ENCODE measurements around the gene AKAP12. TPM values are rescaled to one million over a fixed set of nuclear protein-coding genes. Genes with fewer than 3 reads are reported as not detected.

Gene AKAP12
- total and polyA plus RNA-seq, 7 donors, result 2.5 to 13.1 (median 7.5) TPM

GRCh38 chr6:151276112-151276740 lies 36.5 kb downstream of the AKAP12 start:
- H3K36me3 ChIP-seq (ENCODE audit: insufficient read depth in 1 of 2, low read depth in 1 of 2), result no peaks in the 10 kb centered on the region
- no peak for TF ChIP-seq CTCF (IDR thresholded peaks at IDR 0.05)
- intact Hi-C loops (cut with DNase I), result no loop called here
- no peaks in the 10 kb centered on the region for H3K27me3 ChIP-seq (ENCODE audit: insufficient read depth in 3 of 3, low read length in 2 of 3)
- H3K4me3 ChIP-seq, result no peak overlapping the region
- no peaks in the 10 kb centered on the region for H3K9me3 ChIP-seq
- no peak overlapping the region for H3K27ac ChIP-seq
- DNase-seq (peak; percentile 67 to 80), ATAC-seq (peak in 3 of 4 donors; percentile 51 to 74 (median 73))
- H3K4me1 ChIP-seq, result no peaks in the 10 kb centered on the region
- 13 to 37% (median 20%) methylated on average over 4 of the region's 4 CpGs for WGBS, 3 donors

- Histone ChIP-seq H3K36me3 (ENCODE audit: insufficient read depth in 1 of 2, low read depth in 1 of 2) (no peaks in the 10 kb centered on the region), H3K9me3 (no peaks in the 10 kb centered on the region), H3K4me3 (no peak overlapping the region), H3K4me1 (no peaks in the 10 kb centered on the region), H3K27me3 (ENCODE audit: insufficient read depth in 3 of 3, low read length in 2 of 3) (no peaks in the 10 kb centered on the region), H3K27ac (no peak overlapping the region)
- ATAC-seq (no peak), DNase-seq (no peak)
- TF ChIP-seq CTCF (IDR thresholded peaks at IDR 0.05), result no peak
- WGBS, 3 donors, result 90 to 100% (median 96%) methylated on average over 2 of the region's 2 CpGs
- intact Hi-C loops (cut with DNase I), result no loop called here
Observed at GRCh38 chr6:151279891-151280290, 40.1 kb downstream of the AKAP12 start.

- ATAC-seq (no peak), DNase-seq (no peak)
- H3K27ac ChIP-seq, result no peak overlapping the region
- no peak for TF ChIP-seq CTCF (IDR thresholded peaks at IDR 0.05)
- no peaks in the 10 kb centered on the region for H3K36me3 ChIP-seq (ENCODE audit: insufficient read depth in 1 of 2, low read depth in 1 of 2)
- H3K4me3 ChIP-seq, result no peak overlapping the region
- intact Hi-C loops (cut with DNase I), result no loop called here
- no peaks in the 10 kb centered on the region for H3K9me3 ChIP-seq
- H3K4me1 ChIP-seq, result no peaks in the 10 kb centered on the region
- H3K27me3 ChIP-seq (ENCODE audit: insufficient read depth in 3 of 3, low read length in 2 of 3), result no peaks in the 10 kb centered on the region
- WGBS, 3 donors, result 86 to 92% (median 88%) methylated on average over 4 of the region's 4 CpGs
Observed at GRCh38 chr6:151280859-151281258, 41.1 kb downstream of the AKAP12 start.

- no peaks in the 10 kb centered on the region for H3K9me3 ChIP-seq
- intact Hi-C loops (cut with DNase I), result no loop called here
- 91 to 96% (median 93%) methylated on average over 11 of the region's 11 CpGs for WGBS, 3 donors
- H3K27ac ChIP-seq, result no peak overlapping the region
- ATAC-seq, result no peak
- H3K27me3 ChIP-seq (ENCODE audit: insufficient read depth in 3 of 3, low read length in 2 of 3), result no peaks in the 10 kb centered on the region
- no peak for DNase-seq
- H3K36me3 ChIP-seq (ENCODE audit: insufficient read depth in 1 of 2, low read depth in 1 of 2), result no peaks in the 10 kb centered on the region
- no peaks in the 10 kb centered on the region for H3K4me1 ChIP-seq
- no peak for TF ChIP-seq CTCF (IDR thresholded peaks at IDR 0.05)
- no peak overlapping the region for H3K4me3 ChIP-seq
Observed at GRCh38 chr6:151284012-151284411, 44.2 kb downstream of the AKAP12 start.

GRCh38 chr6:151284548-151285017 lies 44.8 kb downstream of the AKAP12 start:
- Histone ChIP-seq H3K9me3 (no peaks in the 10 kb centered on the region), H3K4me1 (no peaks in the 10 kb centered on the region), H3K4me3 (no peak overlapping the region), H3K27me3 (ENCODE audit: insufficient read depth in 3 of 3, low read length in 2 of 3) (no peaks in the 10 kb centered on the region), H3K27ac (peak overlapping the region; percentile 38), H3K36me3 (ENCODE audit: insufficient read depth in 1 of 2, low read depth in 1 of 2) (no peaks in the 10 kb centered on the region)
- WGBS, 3 donors, result 58 to 70% (median 63%) methylated on average over 4 of the region's 4 CpGs
- ATAC-seq (peak in 1 of 4 donors; percentile 12), DNase-seq (no peak)
- TF ChIP-seq CTCF (IDR thresholded peaks at IDR 0.05), result no peak
- intact Hi-C loops (cut with DNase I), result no loop called here
